ENCODE measurements around the gene CREG1. TPM values are rescaled to one million over a fixed set of nuclear protein-coding genes. Genes with fewer than 3 reads are reported as not detected.

The CREG1 gene
- total RNA-seq, 1 donor from 2014 or later: 15.6 TPM

- Mint-ChIP-seq H3K4me3 (ENCODE audit: low read depth) (peak overlapping the region; percentile 72), H3K9me3 (no peaks in the 10 kb centered on the region), H3K27ac (peak overlapping the region; percentile 91), H3K27me3 (ENCODE audit: low read depth) (no peaks in the 10 kb centered on the region), H3K36me3 (ENCODE audit: low read depth) (peaks cover 88% of the 10 kb centered on the region), H3K4me1 (ENCODE audit: low read depth) (peaks cover 83% of the 10 kb centered on the region)
- intact Hi-C loops (cut with micrococcal nuclease): loop anchor here (1.0 to 5.0 kb wide), 2 partner anchors 8 to 195 kb away; no protein-coding TSS in a partner anchor
- no peak for DNase-seq (ENCODE audit: low spot score)
These were observed 61.7 kb downstream of the CREG1 start for GRCh38 chr1:167491586-167492461.

Other genes starting within 250 kb of the CREG1 start
- 193 and 196 TPM in 2 replicates for gene CD247, start 35.2 kb downstream of the CREG1 start, total RNA-seq
- 84.9 and 91.9 TPM in 2 replicates for gene RCSD1, start 76.5 kb upstream of the CREG1 start, total RNA-seq
- gene MPZL1, start 168.2 kb upstream of the CREG1 start, total RNA-seq: 36.7 and 40.5 TPM in 2 replicates